HG03060 (cell line): ENCODE results near the gene EXD1.
A peak's percentile ranks its signal among the peaks of the same experiment; 100 is the strongest.
"Not testable (repeated sequence)": the region's sequence is repeated elsewhere in the genome, so short reads cannot be mapped to it uniquely, and the experiment has no call there.

Source experiments
- ATAC-seq: cut with Tn5 transposase; IDR thresholded peaks from one replicate; pipeline ENCODE4 v1.9.1; 2021; ENCODE audit warnings: low read depth, moderate number of reproducible peaks; ENCODE audit not compliant: unreplicated experiment

Gene EXD1

GRCh38 chr15:41230650-41231421, at the start of gene EXD1, which contains the start of gene CHP1:
TSS of gene EXD1 (minus strand) at chr15:41230757. CDS start at chr15:41226575, 4,182 bp downstream.
TSS of gene CHP1 (plus strand) at chr15:41231268. CDS start at chr15:41231383, 115 bp downstream.
- peak; percentile 79 for ATAC-seq

DNA sequence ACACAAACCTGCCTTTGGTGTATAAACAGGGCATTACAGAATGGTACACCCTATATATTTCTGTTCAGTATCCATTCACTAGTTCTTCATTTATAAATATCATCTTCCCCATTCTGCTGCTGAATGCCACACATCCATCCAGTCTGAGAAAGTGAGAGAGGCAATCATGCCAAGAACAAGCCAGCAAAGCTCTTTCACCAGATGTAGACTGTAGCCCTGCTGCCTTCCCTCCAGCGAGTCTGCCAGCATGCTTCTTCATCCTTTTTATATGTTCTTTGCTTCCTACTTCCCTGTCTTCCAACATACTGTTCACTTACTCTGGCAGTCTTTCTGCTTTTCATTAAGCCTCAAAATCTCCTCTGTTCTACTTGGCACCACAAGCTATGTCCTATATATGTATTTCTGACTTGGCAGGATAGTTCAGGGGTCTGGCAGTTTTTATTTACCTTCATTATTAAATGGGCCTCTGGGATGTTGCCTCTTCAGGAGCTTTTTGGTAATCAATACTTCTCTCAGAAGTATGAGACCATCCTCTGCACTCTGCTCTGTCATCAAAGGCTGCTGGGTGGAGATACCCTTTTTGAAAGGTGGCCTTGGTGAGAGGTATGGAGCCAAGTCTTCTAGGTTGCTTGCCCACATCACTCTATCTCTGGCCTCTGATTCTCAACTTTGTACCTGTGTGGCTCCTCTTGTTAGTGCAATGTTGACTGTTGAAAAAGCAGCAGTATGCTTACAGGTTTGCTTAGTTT, 49.2 kb upstream of the EXD1 start:
- ATAC-seq: no peak

DNA sequence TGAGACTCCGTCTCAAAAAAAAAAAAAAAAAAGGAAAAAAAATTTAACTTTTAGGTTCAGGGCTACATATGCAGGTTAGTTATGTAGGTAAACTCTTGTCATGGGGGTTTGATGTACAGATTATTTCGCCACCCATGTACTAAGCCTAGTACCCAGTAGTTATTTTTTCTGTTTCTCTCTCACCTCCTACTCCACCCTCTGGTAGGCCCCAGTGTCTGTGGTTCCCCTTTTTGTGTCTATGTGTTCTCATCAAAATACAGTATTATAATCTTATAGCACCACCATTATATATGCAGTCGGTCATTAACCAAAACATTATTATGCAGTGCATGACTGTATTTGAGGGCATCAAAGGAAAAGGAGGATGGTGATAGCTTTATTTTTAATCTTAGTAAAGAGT, 47.8 kb upstream of the EXD1 start:
- ATAC-seq: no peak

DNA sequence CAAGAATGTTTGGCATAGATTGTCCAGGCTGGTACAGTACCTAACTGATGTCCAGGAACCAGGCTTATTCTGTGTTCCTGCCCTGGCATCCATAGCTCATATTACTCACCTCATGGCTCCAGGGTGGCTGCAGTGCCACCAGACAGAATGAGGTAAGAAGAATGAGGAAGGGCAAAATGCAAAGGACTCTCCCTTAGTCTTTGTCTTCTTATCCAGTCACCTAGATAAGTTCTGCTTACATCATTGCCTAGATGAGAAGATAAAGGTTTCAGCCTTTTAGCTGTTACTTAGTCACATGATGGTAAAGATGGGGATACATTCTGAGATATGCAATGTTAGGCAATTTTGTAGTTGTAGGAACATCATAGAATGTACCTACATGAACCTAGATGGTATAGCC, 46.3 kb upstream of the EXD1 start:
- ATAC-seq: no peak

DNA sequence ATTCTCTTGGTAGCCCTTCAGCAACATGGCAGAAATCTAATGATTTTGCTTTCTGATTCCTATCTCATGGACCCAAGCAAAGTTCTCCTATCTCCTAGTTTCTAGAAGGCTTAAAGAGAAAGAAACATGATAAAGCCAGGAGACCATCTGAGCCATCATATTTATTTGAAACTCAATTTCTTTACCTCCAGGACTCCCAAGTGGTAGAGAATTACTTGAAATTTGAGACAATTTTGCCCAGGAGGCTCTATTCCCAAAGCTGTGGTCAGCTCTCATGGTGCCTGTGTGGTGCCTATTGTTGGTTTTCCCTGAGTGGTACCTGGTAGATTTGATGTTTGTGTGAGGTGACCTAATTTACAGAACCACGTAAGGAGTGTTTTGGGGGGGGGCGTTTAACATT, 39.3 kb upstream of the EXD1 start:
- ATAC-seq: no peak

- no peak for ATAC-seq
Measured at GRCh38 chr15:41263891-41264351, 33.4 kb upstream of the EXD1 start.

DNA sequence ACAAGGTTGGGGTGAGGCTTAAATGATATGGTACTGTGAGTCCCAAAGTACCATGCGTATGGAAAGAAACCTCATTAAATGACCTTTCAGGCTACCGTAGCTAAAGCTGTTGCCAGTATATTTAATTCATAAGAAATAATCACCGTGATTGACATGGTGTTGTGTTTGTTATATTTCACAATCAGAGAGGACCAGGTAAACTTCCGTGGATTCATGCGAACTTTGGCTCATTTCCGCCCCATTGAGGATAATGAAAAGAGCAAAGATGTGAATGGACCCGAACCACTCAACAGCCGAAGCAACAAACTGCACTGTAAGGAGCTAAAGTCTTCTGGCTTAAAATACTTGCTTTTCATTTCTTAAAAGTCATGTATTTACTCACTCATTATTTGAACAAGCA, 32.0 kb upstream of the EXD1 start:
- no peak for ATAC-seq

DNA sequence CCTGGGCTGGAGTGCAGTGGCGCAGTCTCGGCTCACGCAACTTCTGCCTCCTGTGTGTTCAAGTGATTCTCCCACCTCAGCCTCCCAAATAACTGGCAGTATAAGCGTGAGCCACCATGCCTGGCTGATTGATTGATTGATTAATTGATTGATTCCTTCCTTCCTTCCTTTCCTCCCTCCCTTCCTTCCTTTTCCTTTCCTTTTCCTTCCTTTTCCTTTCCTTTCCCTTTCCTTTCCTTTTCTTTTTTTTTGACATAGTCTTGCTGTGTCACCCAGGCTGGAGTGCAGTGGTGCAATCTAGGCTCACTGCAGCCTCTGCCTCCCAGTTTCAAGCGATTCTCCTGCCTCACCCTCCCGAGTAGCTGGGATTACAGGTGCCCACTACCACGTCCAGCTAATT, 30.4 kb upstream of the EXD1 start:
- ATAC-seq: not testable (repeated sequence)

DNA sequence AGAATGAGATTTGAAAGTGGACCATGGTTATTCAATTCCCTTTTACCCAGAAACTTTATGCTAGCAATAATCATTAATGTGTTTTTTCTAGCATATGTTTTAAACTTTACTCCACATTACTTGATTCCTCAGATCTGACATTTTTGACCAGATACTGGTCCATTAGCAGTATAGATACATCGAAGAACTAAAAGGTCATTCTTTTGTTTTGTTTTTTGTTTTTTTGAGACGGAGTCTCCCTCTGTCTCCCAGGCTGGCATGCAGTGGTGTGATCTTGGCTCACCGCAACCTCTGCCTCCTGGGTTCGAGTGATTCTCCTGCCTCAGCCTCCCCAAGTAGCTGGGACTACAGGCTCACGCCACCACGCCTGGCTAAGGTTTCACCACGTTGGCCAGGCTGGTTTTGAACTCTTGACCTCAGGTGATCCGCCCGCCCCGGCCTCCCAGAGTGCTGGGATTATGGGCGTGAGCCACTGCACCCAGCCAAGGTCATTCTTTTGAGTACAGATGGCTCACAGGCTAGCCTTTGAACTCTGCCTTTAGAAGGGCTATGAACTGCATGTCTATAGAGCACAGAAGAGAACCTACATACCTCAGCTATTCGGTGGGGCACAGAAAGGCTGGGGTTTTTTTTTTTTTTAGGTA, 29.1 kb upstream of the EXD1 start:
- no peak for ATAC-seq

DNA sequence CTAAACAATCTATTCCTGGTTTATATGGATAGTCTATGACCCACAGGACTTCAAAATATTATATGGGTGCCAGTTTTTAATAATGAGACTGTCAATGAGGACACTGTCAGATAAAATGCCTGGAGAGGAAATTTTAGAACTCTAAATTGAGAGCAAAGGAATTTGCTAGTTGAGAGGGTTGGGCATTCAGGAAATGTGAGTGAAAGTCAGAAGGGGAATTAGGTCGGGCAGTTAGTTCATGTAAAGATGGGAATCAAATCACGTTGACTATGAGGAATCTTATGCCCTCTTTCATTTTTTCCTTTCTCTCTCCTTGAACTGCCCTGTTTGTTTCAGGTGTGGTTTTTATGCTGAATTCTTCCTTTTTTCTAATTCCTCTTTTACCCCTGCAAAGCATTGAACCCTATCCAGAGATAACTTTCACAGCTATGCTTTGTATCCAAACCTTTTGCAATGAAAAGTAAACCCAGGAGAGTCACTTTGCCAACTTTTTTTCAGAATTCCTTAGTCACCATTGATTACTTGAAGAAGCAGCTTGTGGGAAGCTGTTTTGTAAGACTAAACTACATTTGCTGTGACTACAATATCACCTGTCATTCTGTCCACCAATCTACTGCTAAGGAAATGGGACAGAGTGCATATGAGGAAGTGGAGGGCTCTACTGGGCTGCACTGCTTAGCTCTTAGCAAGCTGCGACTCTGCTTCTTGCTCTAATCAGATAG, 28.4 kb upstream of the EXD1 start:
- no peak for ATAC-seq

DNA sequence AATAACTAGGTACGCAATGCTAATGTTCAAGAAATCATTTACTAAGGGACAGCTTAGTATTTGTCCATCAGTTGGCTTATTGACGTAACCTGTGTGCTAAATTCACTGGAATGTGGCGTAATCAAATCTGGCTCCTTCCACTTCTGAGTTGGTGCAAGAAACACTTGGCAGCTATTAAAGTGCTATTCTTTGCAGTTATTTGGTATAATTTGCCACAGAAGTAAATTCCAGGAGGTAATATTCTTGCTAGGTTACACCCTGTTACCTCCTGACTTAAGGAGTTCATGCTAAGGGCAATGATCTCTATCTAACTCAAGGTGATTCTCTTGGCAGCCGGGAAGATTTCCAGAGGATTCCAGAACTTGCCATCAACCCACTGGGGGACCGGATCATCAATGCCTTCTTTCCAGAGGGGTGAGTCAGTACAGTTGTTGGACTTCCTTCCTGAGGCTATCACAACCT, 26.1 kb upstream of the EXD1 start:
- no peak for ATAC-seq

- no peak for ATAC-seq
Measured at GRCh38 chr15:41256103-41256502, 25.5 kb upstream of the EXD1 start.

- no peak for ATAC-seq
Measured at GRCh38 chr15:41254560-41254959, 24.0 kb upstream of the EXD1 start.

GRCh38 chr15:41251411-41251810, 20.9 kb upstream of the EXD1 start:
- no peak for ATAC-seq

DNA sequence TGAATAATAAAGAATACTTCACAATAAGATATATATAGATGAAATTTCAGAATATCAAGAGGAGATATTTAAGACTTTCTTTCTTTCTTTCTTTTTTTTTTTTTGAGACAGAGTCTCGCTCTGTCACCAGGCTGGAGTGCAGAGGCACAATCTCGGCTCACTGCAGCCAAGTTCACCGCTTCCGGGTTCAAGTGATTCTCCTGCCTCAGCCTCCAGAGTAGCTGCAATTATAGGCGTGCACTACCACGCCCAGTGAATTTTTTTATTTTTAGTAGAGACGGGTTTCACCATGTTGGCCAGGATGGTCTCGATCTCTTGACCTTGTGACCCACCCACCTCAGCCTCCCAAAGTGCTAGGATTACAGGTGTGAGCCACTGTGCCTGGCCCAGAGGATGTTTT, 20.2 kb upstream of the EXD1 start:
- not testable (repeated sequence) for ATAC-seq

DNA sequence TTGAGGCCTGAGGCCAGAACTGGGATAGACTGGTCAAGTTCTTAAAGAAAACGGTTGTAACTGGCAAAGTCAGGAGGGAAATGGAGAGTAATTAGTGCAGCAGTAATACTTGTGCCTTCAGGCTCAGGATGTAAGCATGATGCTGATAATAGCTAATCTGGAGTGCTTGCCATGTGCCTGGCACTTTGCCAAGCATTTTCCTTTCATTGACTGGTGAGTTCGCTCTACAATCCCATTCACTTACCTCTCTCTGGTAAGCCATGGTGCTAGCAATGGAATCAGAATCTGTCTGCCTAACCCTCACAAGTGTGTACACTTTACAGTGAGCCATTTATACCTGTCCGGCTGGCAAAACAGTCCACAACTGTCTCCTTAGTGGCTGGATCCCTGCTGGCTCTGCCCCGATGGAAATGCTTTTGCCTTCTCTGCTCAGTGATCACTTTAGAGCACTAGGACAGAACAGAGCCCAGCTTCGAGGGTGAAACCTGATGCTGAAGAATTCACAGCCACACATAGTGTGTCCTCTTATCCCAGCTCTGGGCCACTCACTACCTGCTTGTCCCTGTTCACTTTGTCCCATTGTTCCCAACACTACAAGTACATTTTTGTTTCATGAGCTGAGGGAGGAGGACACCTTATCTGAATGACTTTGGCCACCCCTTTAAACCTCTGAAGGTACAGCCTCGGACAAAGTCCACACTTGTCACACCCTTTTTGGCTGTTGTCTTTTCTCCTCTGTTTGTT, 10.8 kb upstream of the EXD1 start:
- no peak for ATAC-seq

GRCh38 chr15:41238100-41238499, 7.5 kb upstream of the EXD1 start:
- ATAC-seq: no peak

GRCh38 chr15:41235929-41236328, 5.4 kb upstream of the EXD1 start:
- no peak for ATAC-seq

GRCh38 chr15:41235228-41235627, 4.7 kb upstream of the EXD1 start:
- not testable (repeated sequence) for ATAC-seq

DNA sequence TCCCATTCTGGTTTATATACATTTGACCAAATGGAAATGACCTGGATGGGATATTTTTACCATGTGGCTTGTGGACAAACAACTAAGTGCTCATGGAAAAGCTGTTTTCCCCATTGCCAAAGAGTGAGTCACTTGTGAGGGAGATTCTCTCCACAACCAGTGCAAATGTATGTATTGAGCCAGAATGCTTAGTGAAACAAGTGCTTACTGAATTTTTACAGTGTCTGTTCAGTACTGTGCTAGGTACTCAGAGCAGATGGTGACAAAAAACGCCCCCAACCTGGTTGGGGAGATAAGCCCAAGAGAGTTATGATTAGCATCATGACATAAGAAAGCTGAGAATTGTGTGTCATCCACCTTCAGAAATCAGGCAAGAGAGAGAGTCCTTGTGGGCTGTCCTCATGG, 2.8 kb upstream of the EXD1 start:
- no peak for ATAC-seq
